ENCODE results near the gene NFATC1.

DNA sequence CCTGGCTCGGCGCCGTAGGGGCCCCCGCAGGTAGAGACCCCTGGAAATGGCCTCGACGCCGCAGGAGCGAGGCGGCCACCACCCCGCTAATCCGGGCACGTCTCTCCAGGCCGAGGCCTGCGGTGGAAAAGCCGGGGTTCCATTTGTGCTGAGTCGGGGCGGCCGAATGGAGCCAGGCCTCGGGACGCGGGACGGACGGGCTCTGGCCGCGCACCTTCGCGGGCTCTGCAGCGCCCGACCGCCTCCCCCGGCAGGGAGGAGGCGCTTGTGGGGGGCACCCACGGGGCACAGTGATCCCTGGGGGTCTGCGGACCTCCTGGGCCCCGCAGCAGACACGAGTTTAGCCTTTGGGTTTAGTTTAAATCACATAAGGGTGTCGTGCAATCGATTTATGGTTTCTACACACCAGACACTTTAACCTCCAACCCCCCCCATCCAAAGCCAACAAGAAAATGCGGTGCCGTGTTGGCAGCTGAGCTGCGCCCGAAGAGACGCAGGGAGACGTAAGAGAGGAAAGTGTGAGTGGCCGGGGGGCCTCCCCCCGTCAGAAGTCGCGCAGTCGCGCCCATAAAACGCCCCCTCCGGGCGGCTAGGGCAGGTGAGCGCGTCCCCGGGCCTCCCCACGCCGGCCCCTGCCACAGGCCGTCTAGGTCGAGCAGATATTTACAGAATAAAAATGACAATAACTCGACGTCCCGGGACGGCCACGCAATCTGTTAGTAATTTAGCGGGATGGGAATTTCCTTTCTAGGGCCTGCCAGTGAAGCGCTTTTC is 1.0 kb upstream of the NFATC1 start:
- TF ChIP-seq GATA3 (IDR thresholded peaks at IDR 0.05; ENCODE audit: low read depth, low read length) (no peak), GATA2 (IDR thresholded peaks at IDR 0.05; ENCODE audit: low read depth, low read length) (no peak)

Measured in SH-SY5Y (cell line).